HG03342 (cell line): Measurements from ENCODE around the gene RDH5.
"Not testable (repeated sequence)": the region's sequence is repeated elsewhere in the genome, so short reads cannot be mapped to it uniquely, and the experiment has no call there.

Experiments
- ATAC-seq: cut with Tn5 transposase; IDR thresholded peaks from one replicate; pipeline ENCODE4 v1.9.1; 2021; ENCODE audit warnings: mild to moderate bottlenecking, moderate library complexity; ENCODE audit not compliant: unreplicated experiment

RDH5 gene

GRCh38 chr12:55744340-55745030, 24.3 kb downstream of the RDH5 start:
- no peak for ATAC-seq

GRCh38 chr12:55745361-55746173, 25.4 kb downstream of the RDH5 start:
- ATAC-seq, result no peak

- ATAC-seq, result no peak
Observed at GRCh38 chr12:55746174-55746912, 26.1 kb downstream of the RDH5 start.

- ATAC-seq, result no peak
Observed at GRCh38 chr12:55746913-55747231, 26.7 kb downstream of the RDH5 start.

GRCh38 chr12:55748230-55748993, 28.2 kb downstream of the RDH5 start:
- no peak for ATAC-seq

- ATAC-seq, result no peak
Observed at GRCh38 chr12:55755246-55755645, 35.1 kb downstream of the RDH5 start.

- ATAC-seq, result no peak
Observed at GRCh38 chr12:55757701-55758100, 37.5 kb downstream of the RDH5 start.

- ATAC-seq, result not testable (repeated sequence)
Observed at GRCh38 chr12:55758575-55758974, 38.4 kb downstream of the RDH5 start.

- no peak for ATAC-seq
Observed at GRCh38 chr12:55760663-55761062, 40.5 kb downstream of the RDH5 start.

GRCh38 chr12:55762646-55763045, 42.5 kb downstream of the RDH5 start:
- ATAC-seq, result no peak

GRCh38 chr12:55765736-55766290, 45.6 kb downstream of the RDH5 start:
- no peak for ATAC-seq

GRCh38 chr12:55767156-55767555, 47.0 kb downstream of the RDH5 start:
- no peak for ATAC-seq

- ATAC-seq, result no peak
Observed at GRCh38 chr12:55771736-55772135, 51.5 kb downstream of the RDH5 start.
